Loucy (cell line): ENCODE results near the gene TDP1.

Experiments used
- EZH2phosphoT487 ChIP-seq: fragments of 200-600 bp; IDR thresholded peaks from 2 replicates; pipeline ENCODE4 v1.6.1; 2018; ENCODE audit warnings: antibody characterized with exemption, mild to moderate bottlenecking, moderate library complexity, borderline replicate concordance
- TF ChIP-seq, protein P1 (sequence below): fragments of 200-600 bp; sonication (generic); conservative IDR thresholded peaks from 2 replicates; pipeline ENCODE4 v1.5.1; 2014; ENCODE audit warnings: mild to moderate bottlenecking, antibody characterized with exemption, low read length

DNA sequence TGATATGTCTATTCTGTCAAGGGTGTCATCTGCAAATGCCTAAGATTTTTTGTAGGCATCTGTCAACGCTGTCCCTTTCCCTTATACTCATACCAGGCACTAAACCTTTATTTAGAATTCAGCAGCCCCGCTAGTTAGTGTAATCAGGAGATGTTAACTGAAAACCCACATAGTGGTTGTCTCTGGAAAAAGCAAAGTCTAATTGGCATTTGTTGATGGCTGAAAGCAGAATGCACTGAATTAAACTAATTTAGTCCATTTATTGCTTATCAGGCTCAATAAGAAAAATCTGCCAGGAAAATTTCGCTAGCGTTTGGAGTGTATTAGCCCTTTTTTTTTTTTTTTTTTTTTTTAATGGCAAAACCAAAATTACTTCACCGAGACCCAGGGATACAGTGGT is 34.5 kb downstream of the TDP1 start:
- TF ChIP-seq, protein P1, sequence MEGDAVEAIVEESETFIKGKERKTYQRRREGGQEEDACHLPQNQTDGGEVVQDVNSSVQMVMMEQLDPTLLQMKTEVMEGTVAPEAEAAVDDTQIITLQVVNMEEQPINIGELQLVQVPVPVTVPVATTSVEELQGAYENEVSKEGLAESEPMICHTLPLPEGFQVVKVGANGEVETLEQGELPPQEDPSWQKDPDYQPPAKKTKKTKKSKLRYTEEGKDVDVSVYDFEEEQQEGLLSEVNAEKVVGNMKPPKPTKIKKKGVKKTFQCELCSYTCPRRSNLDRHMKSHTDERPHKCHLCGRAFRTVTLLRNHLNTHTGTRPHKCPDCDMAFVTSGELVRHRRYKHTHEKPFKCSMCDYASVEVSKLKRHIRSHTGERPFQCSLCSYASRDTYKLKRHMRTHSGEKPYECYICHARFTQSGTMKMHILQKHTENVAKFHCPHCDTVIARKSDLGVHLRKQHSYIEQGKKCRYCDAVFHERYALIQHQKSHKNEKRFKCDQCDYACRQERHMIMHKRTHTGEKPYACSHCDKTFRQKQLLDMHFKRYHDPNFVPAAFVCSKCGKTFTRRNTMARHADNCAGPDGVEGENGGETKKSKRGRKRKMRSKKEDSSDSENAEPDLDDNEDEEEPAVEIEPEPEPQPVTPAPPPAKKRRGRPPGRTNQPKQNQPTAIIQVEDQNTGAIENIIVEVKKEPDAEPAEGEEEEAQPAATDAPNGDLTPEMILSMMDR: no peak
- no peak for TF ChIP-seq EZH2phosphoT487
